SK-N-SH (cell line): ENCODE measurements around the gene UBE2R2. TPM values are rescaled to one million over a fixed set of nuclear protein-coding genes. Genes with fewer than 3 reads are reported as not detected.

Experiments used
- CTCF ChIA-PET: fragments of 300-600, 350-600 bp; formaldehyde crosslinking; extraction: SDS; loops from one replicate; lab custom pipeline; 2021; lab: Yijun Ruan, JAX
- POLR2A ChIA-PET: fragments of 350-600 bp; sonication (Branson Sonifier 250); formaldehyde crosslinking; extraction: SDS; loops from one replicate; lab custom pipeline; 2020; ENCODE audit warnings: antibody characterized with exemption, inconsistent platforms; lab: Yijun Ruan, JAX
- DNase-seq: peaks from one replicate; pipeline ENCODE4 v3.0.0; 2012
- H2AFZ ChIP-seq: fragments of 200-600 bp; sonication (generic); 2 replicates; pipeline ENCODE4 v1.8.1; 2016; ENCODE audit warnings: antibody characterized with exemption, mild to moderate bottlenecking, low read depth
- H3F3A ChIP-seq: fragments of 200-600 bp; sonication (generic); replicated peaks from 2 replicates; pipeline ENCODE3; 2016; ENCODE audit warnings: antibody characterized with exemption, mild to moderate bottlenecking; ENCODE audit not compliant: insufficient read depth
- H3K27ac ChIP-seq, 2 experiments: fragments of 200-500 bp in 1 of 2; fragments of 200-600 bp in 1 of 2; sonication (Bioruptor generic) in 1 of 2; sonication (generic), shearing (Covaris generic) in 1 of 2; 2 replicates each; pipeline versions ENCODE4 v1.5.1 to v1.6.1; 2014 to 2016; ENCODE audit warnings: low read depth in 2 of 2, inconsistent platforms in 1 of 2, low read length in 1 of 2, mild to moderate bottlenecking in 1 of 2, mixed read lengths in 1 of 2
- H3K27me3 ChIP-seq: fragments of 200-600 bp; sonication (generic), shearing (Covaris generic); 2 replicates; pipeline ENCODE4 v1.6.1; 2016; ENCODE audit warnings: mixed run types; ENCODE audit not compliant: insufficient read depth
- H3K36me3 ChIP-seq, 2 experiments: fragments of 200-500 bp in 1 of 2; fragments of 200-600 bp in 1 of 2; sonication (Bioruptor generic) in 1 of 2; sonication (generic) in 1 of 2; replicated peaks in 1 of 2; 2 replicates each; pipeline versions ENCODE3 to v1.5.1; 2014 to 2016; ENCODE audit warnings: low read length in 1 of 2, mild to moderate bottlenecking in 1 of 2; ENCODE audit not compliant: insufficient read depth in 2 of 2, control insufficient read depth in 1 of 2
- H3K4me1 ChIP-seq, 2 experiments: fragments of 200-500 bp in 1 of 2; fragments of 200-600 bp in 1 of 2; sonication (Bioruptor generic) in 1 of 2; sonication (generic), shearing (Covaris generic) in 1 of 2; 2 replicates each; pipeline versions ENCODE4 v1.5.1 to v1.6.1; 2014 to 2016; ENCODE audit warnings: low read depth in 1 of 2, low read length in 1 of 2, mixed run types in 1 of 2; ENCODE audit not compliant: insufficient read depth in 2 of 2, control insufficient read depth in 1 of 2
- H3K4me2 ChIP-seq: fragments of 200-600 bp; sonication (generic), shearing (Covaris generic); 2 replicates; pipeline ENCODE4 v1.6.1; 2017; ENCODE audit warnings: mixed run types
- H3K4me3 ChIP-seq, 2 experiments: fragments of 200-500 bp in 1 of 2; fragments of 200-600 bp in 1 of 2; sonication (Bioruptor generic) in 1 of 2; sonication (generic), shearing (Covaris generic) in 1 of 2; 2 replicates each; pipeline versions ENCODE4 v1.5.1 to v1.8.1; 2014 to 2016; ENCODE audit warnings: low read depth in 2 of 2, inconsistent platforms in 1 of 2, low read length in 1 of 2, mild to moderate bottlenecking in 1 of 2, mixed read lengths in 1 of 2, moderate library complexity in 1 of 2
- H3K79me2 ChIP-seq: fragments of 200-600 bp; sonication (generic); 2 replicates; pipeline ENCODE4 v1.8.1; 2017; ENCODE audit warnings: mild to moderate bottlenecking; ENCODE audit not compliant: insufficient read depth
- H3K9ac ChIP-seq: fragments of 200-600 bp; sonication (generic); 2 replicates; pipeline ENCODE4 v1.6.1; 2017; ENCODE audit warnings: mixed run types
- H3K9me2 ChIP-seq: fragments of 200-600 bp; sonication (generic); 2 replicates; pipeline ENCODE4 v1.6.1; 2017; ENCODE audit warnings: mixed run types
- H3K9me3 ChIP-seq: fragments of 200-600 bp; sonication (generic); 2 replicates; pipeline ENCODE4 v1.6.1; 2017; ENCODE audit warnings: mixed run types, mild to moderate bottlenecking, moderate library complexity
- H4K20me1 ChIP-seq: fragments of 200-600 bp; sonication (generic); 2 replicates; pipeline ENCODE4 v1.6.1; 2017; ENCODE audit warnings: mild to moderate bottlenecking, mixed run types; ENCODE audit not compliant: insufficient read depth
- CHD2 ChIP-seq: fragments of 150-350 bp; IDR thresholded peaks from 2 replicates; pipeline ENCODE4 v1.6.1; 2018; ENCODE audit warnings: low read length; ENCODE audit not compliant: partially characterized antibody
- EP300 ChIP-seq, 2 experiments: IDR thresholded peaks; 2 replicates each; pipeline versions ENCODE4 v1.4.0 to v1.6.1; 2012; ENCODE audit warnings: borderline replicate concordance in 1 of 2, low read depth in 1 of 2, low read length in 1 of 2
- JUND ChIP-seq: IDR thresholded peaks from 2 replicates; pipeline ENCODE4 v1.4.0; 2012
- NFIC ChIP-seq: IDR thresholded peaks from 2 replicates; pipeline ENCODE4 v1.4.0; 2012; ENCODE audit warnings: borderline replicate concordance
- REST ChIP-seq: IDR thresholded peaks from 2 replicates; pipeline ENCODE4 v1.6.1; 2012; ENCODE audit warnings: mild to moderate bottlenecking, low read depth, low read length, moderate library complexity
- SIN3A ChIP-seq: IDR thresholded peaks from 2 replicates; pipeline ENCODE4 v1.6.1; 2012; ENCODE audit warnings: low read depth, mild to moderate bottlenecking, low read length, moderate library complexity, borderline replicate concordance
- SMC3 ChIP-seq: IDR thresholded peaks from 2 replicates; pipeline ENCODE4 v1.6.1; 2012; ENCODE audit warnings: low read depth, low read length, improper control_type of control experiment
- TCF12 ChIP-seq: IDR thresholded peaks from 2 replicates; pipeline ENCODE4 v1.4.0; 2012
- ZBTB33 ChIP-seq: IDR thresholded peaks from 2 replicates; pipeline ENCODE4 v1.4.0; 2012; ENCODE audit warnings: low read depth, borderline replicate concordance
- WGBS: methylation state at CpG from one replicate; pipeline ENCODE4 v1.1.6; 2017; ENCODE audit warnings: low lambda C conversion rate; 5-methylcytosine and 5-hydroxymethylcytosine counted together
- polyA plus RNA-seq, 3 experiments: library from polyadenylated mRNA; depleted of rRNA; stranded (reverse); fragments of >200 nt; gene quantifications; 2 replicates each; pipeline ENCODE4 v1.2.3, GENCODE V29; 2012
- TF ChIP-seq, protein P1 (sequence below): fragments of 150-350 bp; IDR thresholded peaks from 2 replicates; pipeline ENCODE4 v1.6.1; 2017; ENCODE audit warnings: antibody characterized with exemption, low read length, low read depth, borderline replicate concordance

The UBE2R2 gene
- polyA plus RNA-seq, 1 of the 3 experiments (the other 2 are of a cell fraction) = 19.7 TPM

- Histone ChIP-seq H3K9ac (no peak overlapping the region), H3K36me3 (no peaks in the 10 kb centered on the region), H3K27me3 (no peaks in the 10 kb centered on the region), H3K27ac (no peak overlapping the region), H4K20me1 (peaks cover 98% of the 10 kb centered on the region), H3K79me2 (peaks cover 100% of the 10 kb centered on the region), H3K9me2 (no peaks in the 10 kb centered on the region), H3K4me1 (peaks cover 4 to 6% of the 10 kb centered on the region in 2 experiments; a peak in 2 of 4 replicates), H3K4me2 (no peak overlapping the region), H3K4me3 (no peak overlapping the region), H3F3A (no peaks in the 10 kb centered on the region), H3K9me3 (no peaks in the 10 kb centered on the region), H2AFZ (no peak overlapping the region)
- no peak for DNase-seq
- WGBS = 87% methylated on average over 10 of the region's 10 CpGs
- TF ChIP-seq CHD2 (no peak), ZBTB33 (no peak), JUND (no peak), TCF12 (no peak), NFIC (no peak), SMC3 (no peak), REST (no peak), EP300 (IDR thresholded peaks at IDR 0.05; ENCODE audit: borderline replicate concordance in 1 of 2, low read depth in 1 of 2, low read length in 1 of 2) (no peak), SIN3A (no peak)
- TF ChIP-seq, protein P1, sequence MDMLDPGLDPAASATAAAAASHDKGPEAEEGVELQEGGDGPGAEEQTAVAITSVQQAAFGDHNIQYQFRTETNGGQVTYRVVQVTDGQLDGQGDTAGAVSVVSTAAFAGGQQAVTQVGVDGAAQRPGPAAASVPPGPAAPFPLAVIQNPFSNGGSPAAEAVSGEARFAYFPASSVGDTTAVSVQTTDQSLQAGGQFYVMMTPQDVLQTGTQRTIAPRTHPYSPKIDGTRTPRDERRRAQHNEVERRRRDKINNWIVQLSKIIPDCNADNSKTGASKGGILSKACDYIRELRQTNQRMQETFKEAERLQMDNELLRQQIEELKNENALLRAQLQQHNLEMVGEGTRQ = no peak
- ChIA-PET POLR2A (no interaction called here), CTCF (interaction anchor here (1.1 kb wide), 1 partner anchor 99 kb away, joined by 3 read pairs; no protein-coding TSS in a partner anchor)
These were observed 60.9 kb downstream of the UBE2R2 start for GRCh38 chr9:33877727-33878489.
